ENCODE data around the gene SBF2.

SBF2 gene

DNA sequence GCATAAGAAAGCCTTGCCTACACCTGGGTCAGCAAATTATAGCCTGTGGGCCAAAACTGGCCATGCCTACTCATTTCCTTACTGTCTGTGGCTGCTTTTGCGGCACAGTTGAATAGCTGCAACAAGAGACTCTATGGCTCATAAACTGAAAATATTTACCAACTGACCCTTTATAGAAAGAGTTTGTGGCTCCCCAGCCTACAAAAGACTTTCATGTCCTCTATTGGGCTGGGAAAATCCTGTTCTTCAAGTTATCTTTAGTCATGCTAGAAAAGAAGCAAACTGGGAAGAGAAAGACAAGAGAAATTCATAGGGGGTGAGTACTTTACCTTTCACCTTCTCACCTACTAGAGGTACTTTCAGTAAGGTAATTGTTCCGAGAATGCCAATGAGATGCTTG, 455.1 kb downstream of the SBF2 start:
- no peak for DNase-seq (ENCODE audit: insufficient read length)
- FAIRE-seq = peak; percentile 99
- TF ChIP-seq TAF1 (IDR thresholded peaks at IDR 0.05; ENCODE audit: borderline replicate concordance, low read depth, low read length) (no peak), POLR2A (IDR thresholded peaks at IDR 0.05; ENCODE audit: low read depth, low read length) (no peak), POLR2AphosphoS5 (IDR thresholded peaks at IDR 0.05; ENCODE audit: low read depth, low read length) (no peak)

- no peak for TF ChIP-seq TAF1 (IDR thresholded peaks at IDR 0.05; ENCODE audit: borderline replicate concordance, low read depth, low read length)
- TF ChIP-seq POLR2A (IDR thresholded peaks at IDR 0.05; ENCODE audit: low read depth, low read length) = no peak
- no peak for TF ChIP-seq POLR2AphosphoS5 (IDR thresholded peaks at IDR 0.05; ENCODE audit: low read depth, low read length)
- DNase-seq (ENCODE audit: insufficient read length) (no peak), FAIRE-seq (no peak)
Measured at GRCh38 chr11:9838229-9838628, 455.8 kb downstream of the SBF2 start.

DNA sequence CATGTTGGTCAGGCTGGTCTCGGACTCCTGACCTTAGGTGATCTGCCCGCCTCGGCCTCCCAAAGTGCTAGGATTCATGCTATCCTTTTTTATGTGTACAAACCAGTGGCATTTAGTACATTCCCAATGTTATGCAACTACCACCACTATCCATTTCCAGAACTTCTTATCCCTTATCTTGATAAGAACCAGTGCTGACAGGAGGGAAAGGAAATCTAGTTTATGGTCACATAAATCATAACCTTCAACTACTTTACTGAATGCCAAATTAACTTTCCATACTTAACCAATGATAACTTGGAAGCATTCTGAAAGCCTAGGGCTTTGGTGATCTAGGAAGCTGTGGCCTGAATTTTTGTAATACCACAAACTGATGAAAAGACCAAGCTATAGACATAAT, 459.7 kb downstream of the SBF2 start:
- DNase-seq (ENCODE audit: insufficient read length) = no peak
- FAIRE-seq = no peak
- TF ChIP-seq POLR2AphosphoS5 (IDR thresholded peaks at IDR 0.05; ENCODE audit: low read depth, low read length) (no peak), TAF1 (IDR thresholded peaks at IDR 0.05; ENCODE audit: borderline replicate concordance, low read depth, low read length) (no peak), POLR2A (IDR thresholded peaks at IDR 0.05; ENCODE audit: low read depth, low read length) (no peak)

DNA sequence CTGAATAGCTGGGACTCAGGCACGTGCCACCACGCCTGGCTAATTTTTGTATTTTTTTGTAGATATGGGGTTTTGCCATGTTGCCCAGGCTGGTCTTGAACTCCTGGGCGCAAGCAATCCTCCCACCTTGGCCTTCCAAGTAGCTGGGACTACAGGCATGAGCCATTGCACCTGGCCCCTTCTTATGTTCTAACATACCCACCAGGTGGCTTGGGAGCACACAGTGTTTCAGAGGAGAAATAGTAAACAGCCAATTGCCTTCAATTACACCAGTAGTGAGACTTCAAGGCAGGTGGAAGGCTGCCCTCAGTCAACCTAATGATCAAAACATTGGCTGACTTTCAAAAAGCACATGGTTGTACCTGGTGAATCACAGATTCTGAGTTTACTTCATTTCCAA, 462.9 kb downstream of the SBF2 start:
- DNase-seq (ENCODE audit: insufficient read length) (no peak), FAIRE-seq (no peak)
- TF ChIP-seq TAF1 (IDR thresholded peaks at IDR 0.05; ENCODE audit: borderline replicate concordance, low read depth, low read length) = no peak

DNA sequence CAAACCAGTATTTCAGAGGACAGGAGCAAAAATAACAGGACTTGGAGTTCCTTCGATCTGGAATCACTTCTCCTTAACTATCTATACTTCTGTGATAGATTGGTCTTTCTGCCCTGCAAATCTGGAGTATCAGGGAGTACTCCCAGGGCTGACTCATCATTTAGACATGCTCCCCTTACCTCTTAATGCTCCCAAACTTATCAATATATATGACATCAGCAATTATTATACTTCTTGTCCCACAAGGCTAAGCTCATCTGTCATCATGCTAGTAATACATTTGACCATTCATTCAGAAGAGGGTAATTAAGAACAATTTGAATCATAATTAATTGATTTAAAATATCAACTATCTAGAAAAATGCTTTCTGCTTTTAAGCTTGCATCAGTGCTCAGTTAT, 466.3 kb downstream of the SBF2 start:
- no peak for TF ChIP-seq POLR2AphosphoS5 (IDR thresholded peaks at IDR 0.05; ENCODE audit: low read depth, low read length)
- no peak for TF ChIP-seq POLR2A (IDR thresholded peaks at IDR 0.05; ENCODE audit: low read depth, low read length)
- TF ChIP-seq TAF1 (IDR thresholded peaks at IDR 0.05; ENCODE audit: borderline replicate concordance, low read depth, low read length) = no peak
- no peak for DNase-seq (ENCODE audit: insufficient read length)
- no peak for FAIRE-seq

GRCh38 chr11:9826390-9826789, 467.6 kb downstream of the SBF2 start:
- TF ChIP-seq POLR2AphosphoS5 (IDR thresholded peaks at IDR 0.05; ENCODE audit: low read depth, low read length) = no peak
- no peak for TF ChIP-seq POLR2A (IDR thresholded peaks at IDR 0.05; ENCODE audit: low read depth, low read length)
- TF ChIP-seq TAF1 (IDR thresholded peaks at IDR 0.05; ENCODE audit: borderline replicate concordance, low read depth, low read length) = no peak
- FAIRE-seq (peak; percentile 58), DNase-seq (ENCODE audit: insufficient read length) (no peak)

GRCh38 chr11:9825895-9826294, 468.1 kb downstream of the SBF2 start:
- FAIRE-seq (peak; percentile 14), DNase-seq (ENCODE audit: insufficient read length) (no peak)
- TF ChIP-seq POLR2AphosphoS5 (IDR thresholded peaks at IDR 0.05; ENCODE audit: low read depth, low read length) = no peak
- no peak for TF ChIP-seq TAF1 (IDR thresholded peaks at IDR 0.05; ENCODE audit: borderline replicate concordance, low read depth, low read length)
- TF ChIP-seq POLR2A (IDR thresholded peaks at IDR 0.05; ENCODE audit: low read depth, low read length) = no peak

- TF ChIP-seq POLR2AphosphoS5 (IDR thresholded peaks at IDR 0.05; ENCODE audit: low read depth, low read length) (no peak), POLR2A (IDR thresholded peaks at IDR 0.05; ENCODE audit: low read depth, low read length) (no peak), TAF1 (IDR thresholded peaks at IDR 0.05; ENCODE audit: borderline replicate concordance, low read depth, low read length) (no peak)
- FAIRE-seq (peak; percentile 48), DNase-seq (ENCODE audit: insufficient read length) (no peak)
Measured at GRCh38 chr11:9825315-9825714, 468.7 kb downstream of the SBF2 start.

DNA sequence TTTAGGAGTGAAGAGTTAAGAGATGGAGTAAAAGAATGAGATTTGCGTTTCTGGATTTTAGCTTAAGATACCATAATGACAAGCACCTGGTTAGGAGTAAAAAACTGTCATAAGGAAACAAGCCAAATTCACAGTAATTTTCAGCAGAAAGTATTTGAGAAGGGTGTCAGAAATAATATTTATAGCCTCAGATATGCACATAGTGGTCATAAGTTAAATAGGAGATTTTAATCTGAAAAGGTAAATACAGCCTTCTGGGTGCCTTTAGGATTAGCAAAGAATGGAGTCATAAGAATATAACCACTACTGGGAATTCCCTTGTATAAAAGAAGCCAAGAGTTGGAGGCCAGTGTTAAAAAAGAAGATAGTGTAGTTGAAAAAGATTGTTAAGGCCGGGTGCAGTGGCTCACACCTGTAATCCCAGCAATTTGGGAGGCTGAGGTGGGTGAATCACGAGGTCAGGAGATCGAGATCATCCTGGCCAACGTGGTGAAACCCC, 470.1 kb downstream of the SBF2 start:
- DNase-seq (ENCODE audit: insufficient read length) (no peak), FAIRE-seq (no peak)
- TF ChIP-seq POLR2A (IDR thresholded peaks at IDR 0.05; ENCODE audit: low read depth, low read length) = no peak

- FAIRE-seq = no peak
Measured at GRCh38 chr11:9823439-9823838, 470.6 kb downstream of the SBF2 start.

GRCh38 chr11:9821008-9821752, 472.8 kb downstream of the SBF2 start:
- DNase-seq (ENCODE audit: insufficient read length) (no peak), FAIRE-seq (no peak)
- TF ChIP-seq TAF1 (IDR thresholded peaks at IDR 0.05; ENCODE audit: borderline replicate concordance, low read depth, low read length) (no peak), POLR2A (IDR thresholded peaks at IDR 0.05; ENCODE audit: low read depth, low read length) (no peak), POLR2AphosphoS5 (IDR thresholded peaks at IDR 0.05; ENCODE audit: low read depth, low read length) (no peak)

More at GRCh38 chr11:9823439-9823838, 470.6 kb downstream of the SBF2 start:
- no peak for TF ChIP-seq TAF1 (IDR thresholded peaks at IDR 0.05; ENCODE audit: borderline replicate concordance, low read depth, low read length)
- no peak for TF ChIP-seq POLR2A (IDR thresholded peaks at IDR 0.05; ENCODE audit: low read depth, low read length)
- no peak for TF ChIP-seq POLR2AphosphoS5 (IDR thresholded peaks at IDR 0.05; ENCODE audit: low read depth, low read length)
- DNase-seq (ENCODE audit: insufficient read length) = no peak

GRCh38 chr11:9820260-9820659, 473.8 kb downstream of the SBF2 start:
- DNase-seq (ENCODE audit: insufficient read length) = no peak
- peak; percentile 79 for FAIRE-seq
- no peak for TF ChIP-seq TAF1 (IDR thresholded peaks at IDR 0.05; ENCODE audit: borderline replicate concordance, low read depth, low read length)
- no peak for TF ChIP-seq POLR2A (IDR thresholded peaks at IDR 0.05; ENCODE audit: low read depth, low read length)
- TF ChIP-seq POLR2AphosphoS5 (IDR thresholded peaks at IDR 0.05; ENCODE audit: low read depth, low read length) = no peak

All from GM12892 (cell line).